MM.1S (cell line): ENCODE data around the gene CCDC9.

Experiments
- DNase-seq: peaks from one replicate; pipeline ENCODE4 v3.0.0-alpha.2; 2015
- H2AFZ ChIP-seq: fragments of 300-600 bp; sonication (generic); 2 replicates; pipeline ENCODE4 v1.6.0; 2016; ENCODE audit warnings: antibody characterized with exemption, low read length
- H3F3A ChIP-seq: fragments of 300-600 bp; sonication (generic); 2 replicates; pipeline ENCODE4 v1.6.1; 2016; ENCODE audit warnings: mild to moderate bottlenecking, antibody characterized with exemption, low read length, moderate library complexity, mixed read lengths; ENCODE audit not compliant: insufficient read depth
- H3K27ac ChIP-seq: fragments of 300-600 bp; sonication (generic); 2 replicates; pipeline ENCODE4 v1.5.1; 2016; ENCODE audit warnings: mild to moderate bottlenecking, low read length
- H3K27me3 ChIP-seq: fragments of 300-600 bp; sonication (generic); replicated peaks from 2 replicates; pipeline ENCODE4 v1.6.0; 2016; ENCODE audit warnings: low read length; ENCODE audit not compliant: insufficient read depth
- H3K36me3 ChIP-seq: fragments of 300-600 bp; sonication (generic); replicated peaks from 2 replicates; pipeline ENCODE4 v1.6.1; 2016; ENCODE audit warnings: mild to moderate bottlenecking, low read length, mixed read lengths; ENCODE audit not compliant: insufficient read depth
- H3K4me1 ChIP-seq: fragments of 300-600 bp; sonication (generic); 2 replicates; pipeline ENCODE4 v1.6.1; 2016; ENCODE audit warnings: low read length, mixed read lengths
- H3K4me2 ChIP-seq: fragments of 300-600 bp; sonication (generic); 2 replicates; pipeline ENCODE4 v1.6.0; 2016; ENCODE audit warnings: low read depth, low read length
- H3K4me3 ChIP-seq: fragments of 300-600 bp; sonication (generic); 2 replicates; pipeline ENCODE4 v1.5.1; 2016; ENCODE audit warnings: low read length, mixed read lengths
- H3K79me2 ChIP-seq: fragments of 300-600 bp; sonication (generic); 2 replicates; pipeline ENCODE4 v1.6.1; 2016; ENCODE audit warnings: mixed run types, low read length, mixed read lengths
- H3K9ac ChIP-seq: fragments of 300-600 bp; sonication (generic); 2 replicates; pipeline ENCODE4 v1.6.1; 2016; ENCODE audit warnings: low read length, mixed read lengths
- H3K9me2 ChIP-seq: fragments of 300-600 bp; sonication (generic); replicated peaks from 2 replicates; pipeline ENCODE4 v1.6.1; 2016; ENCODE audit warnings: mild to moderate bottlenecking, low read length, mixed read lengths; ENCODE audit not compliant: insufficient read depth
- H3K9me3 ChIP-seq: fragments of 300-600 bp; sonication (generic); replicated peaks from 2 replicates; pipeline ENCODE4 v1.6.1; 2016; ENCODE audit warnings: mild to moderate bottlenecking, low read length, mixed read lengths; ENCODE audit not compliant: insufficient read depth
- H4K20me1 ChIP-seq: fragments of 300-600 bp; sonication (generic); 2 replicates; pipeline ENCODE4 v1.6.1; 2016; ENCODE audit warnings: mild to moderate bottlenecking, low read length, moderate library complexity, mixed read lengths; ENCODE audit not compliant: insufficient read depth
- EZH2 ChIP-seq: fragments of 300-600 bp; sonication (generic); optimal IDR thresholded peaks from 2 replicates; pipeline ENCODE3; 2017; ENCODE audit warnings: low read depth, mild to moderate bottlenecking, antibody characterized with exemption, low read length, mixed read lengths
- EZH2phosphoT487 ChIP-seq: fragments of 300-600 bp; sonication (generic); IDR thresholded peaks from 2 replicates; pipeline ENCODE4 v1.6.1; 2018; ENCODE audit warnings: antibody characterized with exemption, low read length
- TF ChIP-seq, protein P1 (sequence below): fragments of 300-600 bp; sonication (generic); IDR thresholded peaks from 2 replicates; pipeline ENCODE4 v1.5.1; 2016; ENCODE audit warnings: antibody characterized with exemption, low read length, mixed read lengths

CCDC9 gene

DNA sequence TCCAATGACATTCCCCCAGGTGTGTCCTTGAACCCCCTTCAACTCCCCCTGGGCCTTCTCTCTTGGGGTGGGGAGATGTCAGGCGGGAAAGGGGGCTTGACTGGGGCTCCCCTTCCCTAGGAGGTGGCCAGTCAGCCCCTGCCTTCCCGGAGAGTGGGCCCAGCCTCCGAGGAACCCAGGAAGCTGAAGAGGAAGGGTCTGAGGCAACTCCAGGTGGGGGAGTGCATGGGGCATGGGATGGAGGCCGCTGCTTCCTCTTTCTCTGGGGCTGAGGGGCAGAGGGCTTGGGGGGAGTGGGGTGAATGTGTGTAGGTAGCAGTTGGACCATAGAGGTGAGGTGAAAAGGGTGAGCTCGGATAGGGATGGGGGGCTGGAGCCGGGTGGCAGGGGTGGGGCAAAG is 15.6 kb downstream of the CCDC9 start:
- H3K27ac ChIP-seq = no peak overlapping the region
- no peak overlapping the region for H3K4me2 ChIP-seq
- no peaks in the 10 kb centered on the region for H3K9me3 ChIP-seq
- no peaks in the 10 kb centered on the region for H3K27me3 ChIP-seq
- H3K9me2 ChIP-seq = no peaks in the 10 kb centered on the region
- no peaks in the 10 kb centered on the region for H3K36me3 ChIP-seq
- 0 out of 2 replicates have a peak, but pooled peaks cover 2% of the 10 kb centered on the region for H3K79me2 ChIP-seq
- no peak overlapping the region for H3K9ac ChIP-seq
- H4K20me1 ChIP-seq = no peaks in the 10 kb centered on the region
- DNase-seq = no peak
- TF ChIP-seq EZH2 (no peak), EZH2phosphoT487 (no peak)
- TF ChIP-seq, protein P1, sequence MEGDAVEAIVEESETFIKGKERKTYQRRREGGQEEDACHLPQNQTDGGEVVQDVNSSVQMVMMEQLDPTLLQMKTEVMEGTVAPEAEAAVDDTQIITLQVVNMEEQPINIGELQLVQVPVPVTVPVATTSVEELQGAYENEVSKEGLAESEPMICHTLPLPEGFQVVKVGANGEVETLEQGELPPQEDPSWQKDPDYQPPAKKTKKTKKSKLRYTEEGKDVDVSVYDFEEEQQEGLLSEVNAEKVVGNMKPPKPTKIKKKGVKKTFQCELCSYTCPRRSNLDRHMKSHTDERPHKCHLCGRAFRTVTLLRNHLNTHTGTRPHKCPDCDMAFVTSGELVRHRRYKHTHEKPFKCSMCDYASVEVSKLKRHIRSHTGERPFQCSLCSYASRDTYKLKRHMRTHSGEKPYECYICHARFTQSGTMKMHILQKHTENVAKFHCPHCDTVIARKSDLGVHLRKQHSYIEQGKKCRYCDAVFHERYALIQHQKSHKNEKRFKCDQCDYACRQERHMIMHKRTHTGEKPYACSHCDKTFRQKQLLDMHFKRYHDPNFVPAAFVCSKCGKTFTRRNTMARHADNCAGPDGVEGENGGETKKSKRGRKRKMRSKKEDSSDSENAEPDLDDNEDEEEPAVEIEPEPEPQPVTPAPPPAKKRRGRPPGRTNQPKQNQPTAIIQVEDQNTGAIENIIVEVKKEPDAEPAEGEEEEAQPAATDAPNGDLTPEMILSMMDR = no peak
- no peaks in the 10 kb centered on the region for H3K4me1 ChIP-seq
- H3F3A ChIP-seq = peaks cover 15% of the 10 kb centered on the region; the same call in 1 of the 2 replicates
- H2AFZ ChIP-seq = no peak overlapping the region
- no peak overlapping the region for H3K4me3 ChIP-seq

DNA sequence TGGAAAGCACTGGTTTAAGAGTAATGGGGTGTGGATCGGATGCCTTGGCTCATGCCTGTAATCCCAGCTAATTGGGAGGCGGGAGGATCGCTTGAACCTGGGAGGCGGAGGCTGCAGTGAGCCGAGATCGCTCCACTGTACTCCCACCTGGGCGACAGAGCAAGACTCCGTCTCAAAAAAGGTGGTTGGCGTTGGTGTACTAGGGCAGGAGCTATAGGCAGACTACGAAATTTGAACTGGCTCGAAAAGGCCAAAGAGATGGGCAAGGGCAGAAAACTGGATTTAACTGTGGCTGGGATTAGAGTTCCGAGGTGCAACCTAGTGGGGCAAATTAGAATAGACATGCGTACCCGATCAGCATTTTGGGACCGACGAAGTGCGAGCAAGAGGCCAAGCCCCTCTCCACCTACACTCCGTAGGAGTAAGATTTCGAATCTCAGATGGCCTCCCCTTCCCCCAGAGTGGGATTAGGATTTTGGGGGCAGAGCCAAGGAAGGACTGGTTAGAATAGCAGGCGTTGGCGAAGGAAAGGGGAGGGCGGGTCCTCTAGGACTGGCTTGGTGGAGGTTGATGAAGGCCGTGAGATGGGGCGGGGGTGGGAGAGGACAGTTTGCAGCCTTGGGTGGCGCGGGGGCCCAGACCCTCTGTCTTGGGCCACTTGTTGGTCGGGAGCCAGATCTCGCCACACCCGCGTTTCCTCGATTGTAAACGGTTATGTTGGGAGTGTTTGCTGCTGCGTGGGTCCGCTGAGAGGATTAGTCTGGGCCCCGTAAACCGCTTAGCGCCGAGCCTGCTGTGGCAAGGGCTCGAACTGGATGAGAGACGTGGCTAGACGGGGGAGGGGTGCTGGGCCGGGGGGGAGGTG is 16.4 kb downstream of the CCDC9 start:
- H3K36me3 ChIP-seq = no peaks in the 10 kb centered on the region
- H3K27me3 ChIP-seq = no peaks in the 10 kb centered on the region
- peak overlapping the region; percentile 52; the same call in 1 of the 2 replicates for H2AFZ ChIP-seq
- peak overlapping the region; percentile 98; the same call in 1 of the 2 replicates for H3K27ac ChIP-seq
- peaks cover 15% of the 10 kb centered on the region; the same call in 1 of the 2 replicates for H3F3A ChIP-seq
- no peaks in the 10 kb centered on the region for H3K79me2 ChIP-seq
- H3K9me2 ChIP-seq = no peaks in the 10 kb centered on the region
- peak overlapping the region; percentile 100; the same call in 1 of the 2 replicates for H3K9ac ChIP-seq
- DNase-seq = no peak
- H3K4me1 ChIP-seq = no peaks in the 10 kb centered on the region
- peak overlapping the region; percentile 99; the same call in 1 of the 2 replicates for H3K4me2 ChIP-seq
- H3K4me3 ChIP-seq = peak overlapping the region; percentile 97
- no peak for TF ChIP-seq EZH2
- TF ChIP-seq, protein P1 = no peak
- TF ChIP-seq EZH2phosphoT487 = no peak
- no peaks in the 10 kb centered on the region for H3K9me3 ChIP-seq
- no peaks in the 10 kb centered on the region for H4K20me1 ChIP-seq

DNA sequence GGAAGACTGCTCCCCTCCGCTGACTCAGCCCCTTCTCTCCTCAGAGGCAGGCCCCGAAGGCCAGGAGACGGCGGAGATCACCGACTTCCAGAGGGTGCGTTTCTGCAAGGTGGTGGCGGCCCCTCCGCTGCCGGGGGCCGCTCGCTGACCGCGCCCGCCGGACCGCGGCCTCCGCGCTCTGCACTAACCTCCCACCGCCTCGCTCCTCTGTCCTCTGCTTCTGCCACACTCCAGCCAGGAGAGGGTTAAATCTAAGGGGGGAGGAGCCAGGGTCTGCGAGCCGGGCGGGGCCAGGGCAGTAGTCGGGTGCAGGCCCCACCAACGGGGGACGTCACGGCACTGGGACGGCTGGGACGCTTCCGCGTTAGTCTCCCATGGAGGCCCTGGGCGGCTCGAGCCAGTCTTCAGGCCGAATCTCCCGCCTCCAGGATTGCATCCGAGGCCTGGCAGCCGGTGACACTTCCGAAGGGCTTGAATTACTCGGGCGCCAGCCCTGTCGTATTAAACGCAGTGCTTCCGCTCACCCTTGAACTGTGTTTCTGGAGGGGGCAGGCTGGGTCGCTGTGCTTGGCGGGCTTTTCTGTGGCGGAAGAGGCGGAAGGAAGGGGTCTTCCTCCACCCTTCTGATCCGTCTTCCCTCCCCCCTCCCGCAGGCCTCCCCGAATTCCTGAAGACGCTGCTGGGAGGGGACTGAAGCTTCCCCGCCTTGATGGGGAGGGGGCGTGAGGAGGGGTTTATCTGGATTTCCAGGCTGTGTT is 17.2 kb downstream of the CCDC9 start:
- peak; percentile 90 for DNase-seq
- Histone ChIP-seq H3K36me3 (no peaks in the 10 kb centered on the region), H3K27ac (peak overlapping the region; percentile 98), H3K9me2 (no peaks in the 10 kb centered on the region), H4K20me1 (no peaks in the 10 kb centered on the region), H3K4me2 (peak overlapping the region; percentile 99), H3K4me1 (no peaks in the 10 kb centered on the region), H3F3A (peaks cover 15% of the 10 kb centered on the region; the same call in 1 of the 2 replicates), H3K4me3 (peak overlapping the region; percentile 97), H3K79me2 (no peaks in the 10 kb centered on the region), H3K27me3 (no peaks in the 10 kb centered on the region), H3K9me3 (no peaks in the 10 kb centered on the region), H3K9ac (peak overlapping the region; percentile 100), H2AFZ (peak overlapping the region; percentile 52; the same call in 1 of the 2 replicates)
- TF ChIP-seq, protein P1 = no peak
- TF ChIP-seq EZH2 = no peak
- no peak for TF ChIP-seq EZH2phosphoT487
